SKM-1 (cell line): ENCODE results near the gene CLEC2L.

ENCODE experiments used
- DNase-seq: peaks from one replicate; lab custom pipeline; 2025; ENCODE audit not compliant: unreplicated experiment; lab: John Stamatoyannopoulos, UW

Gene CLEC2L

GRCh38 chr7:139522830-139523198 lies 671 bp upstream of the CLEC2L start:
- DNase-seq, result no peak

- DNase-seq, result no peak
These were observed 707 bp downstream of the CLEC2L start for GRCh38 chr7:139523968-139524815.

- DNase-seq, result no peak
These were observed 1.8 kb downstream of the CLEC2L start for GRCh38 chr7:139525239-139525638.

- no peak for DNase-seq
These were observed 2.3 kb downstream of the CLEC2L start for GRCh38 chr7:139525750-139526149.

- no peak for DNase-seq
These were observed 3.4 kb downstream of the CLEC2L start for GRCh38 chr7:139526578-139527544.

- no peak for DNase-seq
These were observed 7.6 kb downstream of the CLEC2L start for GRCh38 chr7:139531094-139531493.

GRCh38 chr7:139532636-139533155 lies 9.2 kb downstream of the CLEC2L start:
- DNase-seq, result no peak

- DNase-seq, result no peak
These were observed 10.6 kb downstream of the CLEC2L start for GRCh38 chr7:139534096-139534495.

GRCh38 chr7:139534966-139535651 lies 11.6 kb downstream of the CLEC2L start:
- no peak for DNase-seq

GRCh38 chr7:139536152-139536551 lies 12.7 kb downstream of the CLEC2L start:
- no peak for DNase-seq

- no peak for DNase-seq
These were observed 15.6 kb downstream of the CLEC2L start for GRCh38 chr7:139538881-139539635.

GRCh38 chr7:139540203-139540602 lies 16.7 kb downstream of the CLEC2L start:
- no peak for DNase-seq

- no peak for DNase-seq
These were observed 18.3 kb downstream of the CLEC2L start for GRCh38 chr7:139541600-139542307.

- DNase-seq, result no peak
These were observed 19.0 kb downstream of the CLEC2L start for GRCh38 chr7:139542308-139543151.

- DNase-seq, result peak; percentile 2
These were observed 20.5 kb downstream of the CLEC2L start for GRCh38 chr7:139543801-139544603.

- DNase-seq, result no peak
These were observed 21.2 kb downstream of the CLEC2L start for GRCh38 chr7:139544645-139545044.

- DNase-seq, result no peak
These were observed 25.0 kb downstream of the CLEC2L start for GRCh38 chr7:139548302-139549028.
